ENCODE measurements around the gene CCL18.
"Not testable (repeated sequence)": the region's sequence is repeated elsewhere in the genome, so short reads cannot be mapped to it uniquely, and the experiment has no call there.

- TF ChIP-seq HMG20B (CRISPR knock-in tag; IDR thresholded peaks at IDR 0.05); ZNF146 (CRISPR knock-in tag; IDR thresholded peaks at IDR 0.05; ENCODE audit: unreplicated experiment); HDAC6 (IDR thresholded peaks at IDR 0.05; ENCODE audit: low read depth, low read length): not testable (repeated sequence)
These were observed 18.5 kb downstream of the CCL18 start for GRCh38 chr17:36082482-36083120.
